ENCODE measurements around the gene APP. TPM values are rescaled to one million over a fixed set of nuclear protein-coding genes. Genes with fewer than 3 reads are reported as not detected.

The APP gene
- total RNA-seq, 2 experiments from 2014 or later = 0.55 TPM; not detected in 1

- Histone ChIP-seq H2AFZ (ENCODE audit: low read length) (no peak overlapping the region), H3K36me3 (ENCODE audit: insufficient read depth, low read length) (no peaks in the 10 kb centered on the region), H3K4me3 (ENCODE audit: low read depth, low read length, poor library complexity, severe bottlenecking) (no peak overlapping the region), H3K4me2 (ENCODE audit: low read length) (no peak overlapping the region), H3K79me2 (ENCODE audit: insufficient read depth, low read depth, low read length) (no peaks in the 10 kb centered on the region), H3K9me2 (ENCODE audit: insufficient read depth, low read length) (no peaks in the 10 kb centered on the region), H3K4me1 (ENCODE audit: insufficient read depth, low read length, poor library complexity, severe bottlenecking) (no peaks in the 10 kb centered on the region), H4K20me1 (ENCODE audit: insufficient read depth, low read length) (no peaks in the 10 kb centered on the region), H3K27ac (ENCODE audit: low read depth, low read length, poor library complexity, severe bottlenecking) (no peak overlapping the region), H3K9me3 (ENCODE audit: low read length) (no peaks in the 10 kb centered on the region)
- TF ChIP-seq, protein P1, sequence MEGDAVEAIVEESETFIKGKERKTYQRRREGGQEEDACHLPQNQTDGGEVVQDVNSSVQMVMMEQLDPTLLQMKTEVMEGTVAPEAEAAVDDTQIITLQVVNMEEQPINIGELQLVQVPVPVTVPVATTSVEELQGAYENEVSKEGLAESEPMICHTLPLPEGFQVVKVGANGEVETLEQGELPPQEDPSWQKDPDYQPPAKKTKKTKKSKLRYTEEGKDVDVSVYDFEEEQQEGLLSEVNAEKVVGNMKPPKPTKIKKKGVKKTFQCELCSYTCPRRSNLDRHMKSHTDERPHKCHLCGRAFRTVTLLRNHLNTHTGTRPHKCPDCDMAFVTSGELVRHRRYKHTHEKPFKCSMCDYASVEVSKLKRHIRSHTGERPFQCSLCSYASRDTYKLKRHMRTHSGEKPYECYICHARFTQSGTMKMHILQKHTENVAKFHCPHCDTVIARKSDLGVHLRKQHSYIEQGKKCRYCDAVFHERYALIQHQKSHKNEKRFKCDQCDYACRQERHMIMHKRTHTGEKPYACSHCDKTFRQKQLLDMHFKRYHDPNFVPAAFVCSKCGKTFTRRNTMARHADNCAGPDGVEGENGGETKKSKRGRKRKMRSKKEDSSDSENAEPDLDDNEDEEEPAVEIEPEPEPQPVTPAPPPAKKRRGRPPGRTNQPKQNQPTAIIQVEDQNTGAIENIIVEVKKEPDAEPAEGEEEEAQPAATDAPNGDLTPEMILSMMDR (conservative IDR thresholded peaks at IDR 0.05; ENCODE audit: low read length) = no peak
- TF ChIP-seq EZH2phosphoT487 (IDR thresholded peaks at IDR 0.05; ENCODE audit: borderline replicate concordance, low read depth, low read length) = no peak
- no TSS peak for BruUV-seq (replicated peaks)
- intact Hi-C loops (cut with micrococcal nuclease; ENCODE audit: unreplicated experiment) = no loop called here
- ChIA-PET CTCF (ENCODE audit: unreplicated experiment) (no interaction called here), POLR2A (no interaction called here)
- no peak for DNase-seq (ENCODE audit: low spot score)
Observed at GRCh38 chr21:26112127-26112742, 58.3 kb downstream of the APP start.

- no peak overlapping the region for H3K4me2 ChIP-seq (ENCODE audit: low read length)
- H3K36me3 ChIP-seq (ENCODE audit: insufficient read depth, low read length) = no peaks in the 10 kb centered on the region
- no peak overlapping the region for H2AFZ ChIP-seq (ENCODE audit: low read length)
- ChIA-PET POLR2A (interaction anchor here (0.7 to 1.0 kb wide), 4 partner anchors 9 to 1096 kb away, joined by 3 to 4 read pairs (median 4); no protein-coding TSS in a partner anchor), CTCF (ENCODE audit: unreplicated experiment) (no interaction called here)
- H3K4me1 ChIP-seq (ENCODE audit: insufficient read depth, low read length, poor library complexity, severe bottlenecking) = no peaks in the 10 kb centered on the region
- intact Hi-C loops (cut with micrococcal nuclease; ENCODE audit: unreplicated experiment) = no loop called here
- H4K20me1 ChIP-seq (ENCODE audit: insufficient read depth, low read length) = no peaks in the 10 kb centered on the region
- no peaks in the 10 kb centered on the region for H3K79me2 ChIP-seq (ENCODE audit: insufficient read depth, low read depth, low read length)
- H3K9me3 ChIP-seq (ENCODE audit: low read length) = no peaks in the 10 kb centered on the region
- H3K27ac ChIP-seq (ENCODE audit: low read depth, low read length, poor library complexity, severe bottlenecking) = no peak overlapping the region
- DNase-seq (ENCODE audit: low spot score) = no peak
- TF ChIP-seq EZH2phosphoT487 (IDR thresholded peaks at IDR 0.05; ENCODE audit: borderline replicate concordance, low read depth, low read length) = no peak
- TF ChIP-seq, protein P1 (conservative IDR thresholded peaks at IDR 0.05; ENCODE audit: low read length) = no peak
- BruUV-seq (replicated peaks) = no TSS peak
- H3K4me3 ChIP-seq (ENCODE audit: low read depth, low read length, poor library complexity, severe bottlenecking) = no peak overlapping the region
- no peaks in the 10 kb centered on the region for H3K9me2 ChIP-seq (ENCODE audit: insufficient read depth, low read length)
Observed at GRCh38 chr21:26110715-26111114, 59.9 kb downstream of the APP start.

GRCh38 chr21:26107429-26107828 is 63.1 kb downstream of the APP start:
- Histone ChIP-seq H4K20me1 (ENCODE audit: insufficient read depth, low read length) (no peaks in the 10 kb centered on the region), H3K9me3 (ENCODE audit: low read length) (no peaks in the 10 kb centered on the region), H3K27ac (ENCODE audit: low read depth, low read length, poor library complexity, severe bottlenecking) (no peak overlapping the region), H3K36me3 (ENCODE audit: insufficient read depth, low read length) (no peaks in the 10 kb centered on the region), H2AFZ (ENCODE audit: low read length) (no peak overlapping the region), H3K4me2 (ENCODE audit: low read length) (no peak overlapping the region), H3K4me1 (ENCODE audit: insufficient read depth, low read length, poor library complexity, severe bottlenecking) (no peaks in the 10 kb centered on the region), H3K9me2 (ENCODE audit: insufficient read depth, low read length) (no peaks in the 10 kb centered on the region), H3K79me2 (ENCODE audit: insufficient read depth, low read depth, low read length) (no peaks in the 10 kb centered on the region), H3K4me3 (ENCODE audit: low read depth, low read length, poor library complexity, severe bottlenecking) (no peak overlapping the region)
- no TSS peak for BruUV-seq (replicated peaks)
- TF ChIP-seq, protein P1 (conservative IDR thresholded peaks at IDR 0.05; ENCODE audit: low read length) = no peak
- no peak for TF ChIP-seq EZH2phosphoT487 (IDR thresholded peaks at IDR 0.05; ENCODE audit: borderline replicate concordance, low read depth, low read length)
- intact Hi-C loops (cut with micrococcal nuclease; ENCODE audit: unreplicated experiment) = no loop called here
- CTCF ChIA-PET (ENCODE audit: unreplicated experiment) = no interaction called here
- POLR2A ChIA-PET = no interaction called here
- DNase-seq (ENCODE audit: low spot score) = no peak
